GM12874 (cell line): ENCODE results near the gene VGLL3.

Experiments used
- CTCF ChIP-seq: IDR thresholded peaks from 2 replicates; pipeline ENCODE4 v1.5.1; 2011; ENCODE audit warnings: low read depth, mild to moderate bottlenecking, control low read depth, low read length, moderate library complexity; ENCODE audit not compliant: insufficient read depth

The VGLL3 gene

GRCh38 chr3:86995537-86995936 is 4.6 kb upstream of the VGLL3 start:
- no peak for TF ChIP-seq CTCF

GRCh38 chr3:86993704-86994103 is 2.8 kb upstream of the VGLL3 start:
- TF ChIP-seq CTCF, result no peak

- no peak for TF ChIP-seq CTCF
These were observed 989 bp upstream of the VGLL3 start for GRCh38 chr3:86991840-86992435.

- no peak for TF ChIP-seq CTCF
These were observed 500 bp upstream of the VGLL3 start for GRCh38 chr3:86991482-86991815.

- TF ChIP-seq CTCF, result no peak
These were observed 776 bp downstream of the VGLL3 start for GRCh38 chr3:86990012-86990733.

GRCh38 chr3:86989611-86990010 is 1.3 kb downstream of the VGLL3 start:
- TF ChIP-seq CTCF, result no peak

GRCh38 chr3:86989006-86989405 is 1.9 kb downstream of the VGLL3 start:
- no peak for TF ChIP-seq CTCF
